GM23338 (cell line): ENCODE measurements around the gene CACNA1B. TPM values are rescaled to one million over a fixed set of nuclear protein-coding genes. Genes with fewer than 3 reads are reported as not detected.

Experiments used
- ATAC-seq: fragments of 200-7000 bp; cut with Tn5 transposase; 3 replicates; pipeline ENCODE4 v1.9.1; 2020
- DNase-seq: peaks from one replicate; pipeline ENCODE4 v3.0.0-alpha.2; 2015; ENCODE audit warnings: low spot score
- H2AFZ ChIP-seq: fragments of 200-600 bp; sonication (generic); 2 replicates; pipeline ENCODE4 v1.8.0; 2016; ENCODE audit warnings: antibody characterized with exemption, mild to moderate bottlenecking, moderate library complexity
- H3F3A ChIP-seq: fragments of 200-600 bp; sonication (generic); replicated peaks from 2 replicates; pipeline ENCODE4 v1.8.0; 2017; ENCODE audit warnings: antibody characterized with exemption, mixed run types, low read depth
- H3K27ac ChIP-seq: fragments of 200-600 bp; sonication (generic); 2 replicates; pipeline ENCODE4 v1.6.1; 2016; ENCODE audit warnings: low read depth
- H3K27me3 ChIP-seq: fragments of 200-600 bp; sonication (generic); 2 replicates; pipeline ENCODE4 v1.8.0; 2016; ENCODE audit warnings: mild to moderate bottlenecking, mixed run types, moderate library complexity; ENCODE audit not compliant: insufficient read depth
- H3K36me3 ChIP-seq: fragments of 200-600 bp; sonication (generic); 2 replicates; pipeline ENCODE4 v1.8.0; 2016; ENCODE audit warnings: mild to moderate bottlenecking; ENCODE audit not compliant: insufficient read depth
- H3K4me1 ChIP-seq: fragments of 200-600 bp; sonication (generic); 2 replicates; pipeline ENCODE4 v1.8.0; 2016; ENCODE audit warnings: mild to moderate bottlenecking, moderate library complexity; ENCODE audit not compliant: insufficient read depth
- H3K4me2 ChIP-seq: fragments of 200-600 bp; sonication (generic); 2 replicates; pipeline ENCODE4 v1.7.1; 2017; ENCODE audit warnings: mixed run types
- H3K4me3 ChIP-seq: fragments of 200-600 bp; sonication (generic); 2 replicates; pipeline ENCODE4 v1.6.1; 2016; ENCODE audit warnings: mixed run types
- H3K79me2 ChIP-seq: fragments of 200-600 bp; sonication (generic); replicated peaks from 2 replicates; pipeline ENCODE4 v1.8.0; 2017; ENCODE audit warnings: mild to moderate bottlenecking; ENCODE audit not compliant: insufficient read depth
- H3K9me2 ChIP-seq: fragments of 200-600 bp; sonication (generic); 2 replicates; pipeline ENCODE4 v1.8.0; 2017; ENCODE audit not compliant: insufficient read depth
- H4K20me1 ChIP-seq: fragments of 200-600 bp; sonication (generic); replicated peaks from 2 replicates; pipeline ENCODE4 v1.8.0; 2017; ENCODE audit warnings: mild to moderate bottlenecking; ENCODE audit not compliant: insufficient read depth
- H3K27ac Mint-ChIP-seq: 2 replicates; pipeline ENCODE4 v1.8.0; 2020; ENCODE audit warnings: inconsistent platforms, mild to moderate bottlenecking, moderate library complexity, mixed read lengths
- H3K27me3 Mint-ChIP-seq: 3 replicates; pipeline ENCODE4 v1.8.0; 2022; ENCODE audit warnings: low read depth, mild to moderate bottlenecking, moderate library complexity, mixed read lengths, inconsistent platforms; ENCODE audit not compliant: insufficient read depth, poor library complexity
- H3K36me3 Mint-ChIP-seq: 3 replicates; pipeline ENCODE4 v1.8.0; 2021; ENCODE audit warnings: low read depth, mild to moderate bottlenecking, inconsistent platforms, moderate library complexity, mixed read lengths
- H3K4me1 Mint-ChIP-seq: 3 replicates; pipeline ENCODE4 v1.8.0; 2020; ENCODE audit warnings: mild to moderate bottlenecking, inconsistent platforms, mixed read lengths
- H3K4me3 Mint-ChIP-seq: 3 replicates; pipeline ENCODE4 v1.8.0; 2021; ENCODE audit warnings: moderate library complexity, mild to moderate bottlenecking, inconsistent platforms, mixed read lengths
- H3K9me3 Mint-ChIP-seq: 3 replicates; pipeline ENCODE4 v1.8.0; 2020; ENCODE audit warnings: moderate library complexity, mild to moderate bottlenecking, inconsistent platforms, mixed read lengths
- ZNF114 ChIP-seq: fragments of 250-450 bp; sonication (Bioruptor Pico); IDR thresholded peaks from 2 replicates; pipeline ENCODE4 v1.5.0; 2020; ENCODE audit warnings: mild to moderate bottlenecking, moderate library complexity
- ZNF462 ChIP-seq: fragments of 250-450 bp; sonication (Bioruptor Pico); IDR thresholded peaks from 2 replicates; pipeline ENCODE4 v1.5.0; 2020; ENCODE audit warnings: mild to moderate bottlenecking, moderate library complexity
- polyA plus RNA-seq: library from polyadenylated mRNA; unstranded; fragments of >200 nt; fragmentation: Nextera tagmentation; extraction: Ambion mirVana; gene quantifications from 2 replicates; pipeline ENCODE4 v1.2.1, GENCODE V29; 2016
- total RNA-seq: library from RNA; depleted of rRNA; stranded (reverse); fragments of >200 nt; shearing (Covaris generic); gene quantifications from 2 replicates; pipeline ENCODE4 v1.2.3, GENCODE V29; 2014

CACNA1B gene
- total and polyA plus RNA-seq, 2 experiments from 2014 or later = 1.1 to 10.4 TPM

GRCh38 chr9:138043411-138044345, 166.1 kb downstream of the CACNA1B start (continued):
- no peak for TF ChIP-seq ZNF462

- ATAC-seq = no peak
Measured at GRCh38 chr9:138044485-138045383, 167.2 kb downstream of the CACNA1B start.

More at GRCh38 chr9:138044485-138045383, 167.2 kb downstream of the CACNA1B start:
- no peaks in the 10 kb centered on the region for H3K9me2 ChIP-seq
- H3K36me3 ChIP-seq = no peaks in the 10 kb centered on the region
- no peak for DNase-seq
- no peak overlapping the region for H3K4me3 Mint-ChIP-seq
- peaks cover 10% of the 10 kb centered on the region; the same call in 2 of the 3 replicates for H3K36me3 Mint-ChIP-seq
- H3K4me2 ChIP-seq = no peak overlapping the region
- H3K27ac ChIP-seq = no peak overlapping the region
- no peaks in the 10 kb centered on the region for H3K79me2 ChIP-seq
- no peak for TF ChIP-seq ZNF114 (CRISPR knock-in tag)
- no peak overlapping the region; the same call in 1 of the 2 replicates for H3K27ac Mint-ChIP-seq
- no peaks in the 10 kb centered on the region for H3K27me3 ChIP-seq
- H3K9me3 Mint-ChIP-seq = no peaks in the 10 kb centered on the region
- no peaks in the 10 kb centered on the region for H3K4me1 ChIP-seq
- peaks cover 2% of the 10 kb centered on the region; the same call in 2 of the 3 replicates for H3K4me1 Mint-ChIP-seq
- H3K27me3 Mint-ChIP-seq = peaks cover 4% of the 10 kb centered on the region
- no peak overlapping the region for H2AFZ ChIP-seq
- H3F3A ChIP-seq = no peaks in the 10 kb centered on the region
- no peaks in the 10 kb centered on the region for H4K20me1 ChIP-seq
- H3K4me3 ChIP-seq = no peak overlapping the region
